ENCODE data around the gene BEST2. TPM values are rescaled to one million over a fixed set of nuclear protein-coding genes. Genes with fewer than 3 reads are reported as not detected.

The BEST2 gene
- total RNA-seq, 1 experiment from 2014 or later = 0.10 TPM

DNA sequence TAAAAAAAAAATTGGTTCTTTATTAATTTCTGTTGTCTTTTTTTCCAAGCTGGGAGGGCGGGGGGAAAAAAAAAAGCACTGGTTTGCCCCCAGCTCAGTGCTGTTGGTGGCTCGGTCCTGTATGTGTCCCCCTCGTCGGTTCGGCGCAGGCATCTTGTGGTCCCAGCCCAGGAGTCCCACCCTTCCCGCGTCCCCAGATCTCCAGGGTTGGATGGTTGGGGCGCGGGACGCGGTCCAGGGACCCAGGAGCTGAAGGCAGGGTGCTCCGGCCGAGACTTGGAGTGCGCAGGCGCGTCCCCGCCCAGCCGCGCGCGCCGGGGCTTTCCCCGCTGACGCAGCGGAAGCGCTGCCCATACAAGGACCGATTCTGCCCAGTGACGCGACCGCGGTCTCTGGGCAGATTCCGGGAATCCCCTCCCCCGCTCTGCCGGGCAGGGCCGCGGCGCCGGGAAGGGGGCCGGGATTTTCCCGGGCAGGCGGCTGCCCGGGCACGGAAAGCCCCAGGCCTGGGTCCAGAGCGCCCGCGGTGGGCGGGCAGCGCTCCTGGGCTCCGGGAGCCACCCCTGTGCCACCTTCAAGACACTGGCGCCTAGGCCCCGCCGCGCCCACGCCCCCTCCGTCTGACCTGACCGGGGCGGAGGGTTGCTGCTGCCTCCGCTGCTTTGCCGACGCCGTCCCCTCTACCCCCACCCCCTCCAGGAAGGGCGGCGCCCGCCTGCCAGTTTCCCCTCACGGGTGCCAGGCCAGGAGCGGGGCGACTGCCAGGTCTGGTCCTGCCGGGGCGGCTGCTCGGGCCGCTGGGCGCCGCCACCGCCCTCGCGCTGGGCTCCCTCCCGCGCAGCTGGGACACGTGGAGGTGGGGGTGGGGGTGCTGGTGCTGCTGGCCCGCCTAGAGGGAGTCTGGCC lies 42.0 kb downstream of the BEST2 start:
- TF ChIP-seq POLR2A (IDR thresholded peaks at IDR 0.05; ENCODE audit: borderline replicate concordance, extremely low read depth, insufficient read depth, insufficient read length) (peak; percentile 94), JUND (IDR thresholded peaks at IDR 0.05) (no peak), POLR2AphosphoS5 (IDR thresholded peaks at IDR 0.05; ENCODE audit: low read depth, low read length) (peak; percentile 94), FOSL1 (IDR thresholded peaks at IDR 0.05; ENCODE audit: low read depth) (no peak), TCF7L2 (IDR thresholded peaks at IDR 0.05; ENCODE audit: borderline replicate concordance, extremely low read depth, insufficient read depth, insufficient read length) (peak; percentile 40), ZFX (IDR thresholded peaks at IDR 0.05) (peak; percentile 80), YY1 (IDR thresholded peaks at IDR 0.05; ENCODE audit: extremely low read depth, insufficient replicate concordance, low read depth, low read length) (peak; percentile 36)
- TF ChIP-seq, protein P1, sequence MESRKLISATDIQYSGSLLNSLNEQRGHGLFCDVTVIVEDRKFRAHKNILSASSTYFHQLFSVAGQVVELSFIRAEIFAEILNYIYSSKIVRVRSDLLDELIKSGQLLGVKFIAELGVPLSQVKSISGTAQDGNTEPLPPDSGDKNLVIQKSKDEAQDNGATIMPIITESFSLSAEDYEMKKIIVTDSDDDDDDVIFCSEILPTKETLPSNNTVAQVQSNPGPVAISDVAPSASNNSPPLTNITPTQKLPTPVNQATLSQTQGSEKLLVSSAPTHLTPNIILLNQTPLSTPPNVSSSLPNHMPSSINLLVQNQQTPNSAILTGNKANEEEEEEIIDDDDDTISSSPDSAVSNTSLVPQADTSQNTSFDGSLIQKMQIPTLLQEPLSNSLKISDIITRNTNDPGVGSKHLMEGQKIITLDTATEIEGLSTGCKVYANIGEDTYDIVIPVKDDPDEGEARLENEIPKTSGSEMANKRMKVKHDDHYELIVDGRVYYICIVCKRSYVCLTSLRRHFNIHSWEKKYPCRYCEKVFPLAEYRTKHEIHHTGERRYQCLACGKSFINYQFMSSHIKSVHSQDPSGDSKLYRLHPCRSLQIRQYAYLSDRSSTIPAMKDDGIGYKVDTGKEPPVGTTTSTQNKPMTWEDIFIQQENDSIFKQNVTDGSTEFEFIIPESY (IDR thresholded peaks at IDR 0.05; ENCODE audit: extremely low read depth, insufficient replicate concordance, low read length) = peak; percentile 76
- TF ChIP-seq, protein P2, sequence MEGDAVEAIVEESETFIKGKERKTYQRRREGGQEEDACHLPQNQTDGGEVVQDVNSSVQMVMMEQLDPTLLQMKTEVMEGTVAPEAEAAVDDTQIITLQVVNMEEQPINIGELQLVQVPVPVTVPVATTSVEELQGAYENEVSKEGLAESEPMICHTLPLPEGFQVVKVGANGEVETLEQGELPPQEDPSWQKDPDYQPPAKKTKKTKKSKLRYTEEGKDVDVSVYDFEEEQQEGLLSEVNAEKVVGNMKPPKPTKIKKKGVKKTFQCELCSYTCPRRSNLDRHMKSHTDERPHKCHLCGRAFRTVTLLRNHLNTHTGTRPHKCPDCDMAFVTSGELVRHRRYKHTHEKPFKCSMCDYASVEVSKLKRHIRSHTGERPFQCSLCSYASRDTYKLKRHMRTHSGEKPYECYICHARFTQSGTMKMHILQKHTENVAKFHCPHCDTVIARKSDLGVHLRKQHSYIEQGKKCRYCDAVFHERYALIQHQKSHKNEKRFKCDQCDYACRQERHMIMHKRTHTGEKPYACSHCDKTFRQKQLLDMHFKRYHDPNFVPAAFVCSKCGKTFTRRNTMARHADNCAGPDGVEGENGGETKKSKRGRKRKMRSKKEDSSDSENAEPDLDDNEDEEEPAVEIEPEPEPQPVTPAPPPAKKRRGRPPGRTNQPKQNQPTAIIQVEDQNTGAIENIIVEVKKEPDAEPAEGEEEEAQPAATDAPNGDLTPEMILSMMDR (IDR thresholded peaks at IDR 0.05 in 2 of 3, conservative IDR thresholded peaks at IDR 0.05 in 1 of 3; ENCODE audit: borderline replicate concordance in 1 of 3, insufficient read depth in 1 of 3, low read depth in 2 of 3, low read length in 2 of 3) = no peak
- peak overlapping the region; percentile 96 for H3K27ac ChIP-seq (ENCODE audit: low read depth, low read length)
- no TSS peak for BruUV-seq (replicated peaks)
- H3K9me3 ChIP-seq (ENCODE audit: control insufficient read depth in 1 of 2, insufficient read depth in 1 of 2, low read depth in 1 of 2, low read length in 2 of 2) = no peaks in the 10 kb centered on the region
- DNase-seq (ENCODE audit: low read depth, low spot score) (peak; percentile 91), ATAC-seq (peak; percentile 56)
- no peaks in the 10 kb centered on the region for H3K9me2 ChIP-seq (ENCODE audit: insufficient read depth)
- H3K79me2 ChIP-seq (ENCODE audit: insufficient read depth, low read length) = peaks cover 19% of the 10 kb centered on the region
- peak overlapping the region; percentile 99 for H3K4me2 ChIP-seq (ENCODE audit: low read length)
- no peaks in the 10 kb centered on the region for H3K27me3 ChIP-seq (ENCODE audit: insufficient read depth, low read length)
- ChIA-PET CTCF (interaction anchor here (1.2 to 7.4 kb wide), 9 partner anchors 11 to 60 kb away, joined by 3 to 123 read pairs (median 35); partner anchors contain the start of gene HOOK2), POLR2A (interaction anchor here (0.6 to 6.7 kb wide), 15 partner anchors 9 to 1856 kb away, joined by 3 to 172 read pairs (median 5); partner anchors contain the start of genes DHPS, HOOK2, PRDX2 and RNASEH2A), RAD21 (ENCODE audit: low non-redundant PET in 1 of 2, low total read pairs in 2 of 2, uncharacterized antibody in 2 of 2, unreplicated experiment in 2 of 2) (interaction anchor here (0.7 to 1.2 kb wide), 3 partner anchors 18 to 27 kb away, joined by 3 to 4 read pairs (median 3); partner anchors contain the start of gene HOOK2 (in 1 of the 2))
- H4K20me1 ChIP-seq (ENCODE audit: insufficient read depth) = no peaks in the 10 kb centered on the region
- H2AFZ ChIP-seq (ENCODE audit: low read depth, low read length, poor library complexity, severe bottlenecking) = no peak overlapping the region
- no peaks in the 10 kb centered on the region; a peak in 2 of 4 replicates for H3K36me3 ChIP-seq (ENCODE audit: control insufficient read depth in 1 of 2, insufficient read depth in 2 of 2, low read length in 2 of 2)
- peaks cover 41 to 76% of the 10 kb centered on the region in 2 experiments for H3K4me1 ChIP-seq (ENCODE audit: control insufficient read depth in 1 of 2, insufficient read depth in 2 of 2, low read length in 2 of 2)
- peak overlapping the region; percentile 93 for H3K9ac ChIP-seq (ENCODE audit: low read length)
- intact Hi-C loops (cut with micrococcal nuclease) = loop anchor here (2.0 kb wide), 1 partner anchor 15 kb away; no protein-coding TSS in a partner anchor
- peak overlapping the region; percentile 77 to 84 for H3K4me3 ChIP-seq (replicated peaks in 1 of 2; ENCODE audit: low read depth in 1 of 2, low read length in 2 of 2)

Data from HCT116 (cell line).